Measurements from ENCODE around the gene BASP1.
"Not testable (repeated sequence)": the region's sequence is repeated elsewhere in the genome, so short reads cannot be mapped to it uniquely, and the experiment has no call there.

The BASP1 gene

DNA sequence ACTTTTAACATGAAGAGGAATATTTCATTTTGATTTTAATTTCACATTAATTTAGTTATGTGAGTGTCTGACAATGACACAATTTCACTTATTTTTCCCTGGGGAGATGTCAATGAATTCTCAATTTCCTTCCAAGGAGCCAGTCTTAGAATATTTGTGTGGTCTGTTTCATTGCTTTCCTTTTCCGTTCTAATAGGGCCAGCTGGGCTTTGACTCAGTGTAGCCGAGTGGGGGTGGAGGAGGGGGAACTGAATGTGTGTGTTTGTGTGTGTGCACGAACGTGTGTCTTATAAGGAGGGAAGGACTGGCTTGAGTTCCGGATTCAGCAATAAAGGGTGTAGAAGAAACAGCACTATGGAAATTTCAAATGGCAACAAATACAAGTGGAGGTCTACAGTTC is 100.0 kb downstream of the BASP1 start:
- Mint-ChIP-seq H3K36me3 (ENCODE audit: low read depth) (no peaks in the 10 kb centered on the region), H3K4me3 (no peak overlapping the region), H3K27me3 (ENCODE audit: low read depth, poor library complexity) (peaks cover 2% of the 10 kb centered on the region), H3K9me3 (peaks cover 5% of the 10 kb centered on the region), H3K4me1 (peaks cover 43% of the 10 kb centered on the region), H3K27ac (no peak overlapping the region)
- no peak for TF ChIP-seq CTCF (IDR thresholded peaks at IDR 0.05)
- no peak for DNase-seq

- not testable (repeated sequence) for DNase-seq; H3K4me3 Mint-ChIP-seq; H3K9me3 Mint-ChIP-seq; H3K36me3 Mint-ChIP-seq (ENCODE audit: low read depth); H3K27ac Mint-ChIP-seq; H3K27me3 Mint-ChIP-seq (ENCODE audit: low read depth, poor library complexity)
- H3K4me1 Mint-ChIP-seq: peaks cover 43% of the 10 kb centered on the region
Observed at GRCh38 chr5:17319095-17319494, 101.7 kb downstream of the BASP1 start.

GRCh38 chr5:17325770-17326599 is 108.6 kb downstream of the BASP1 start:
- no peaks in the 10 kb centered on the region for H3K27me3 Mint-ChIP-seq (ENCODE audit: low read depth, poor library complexity)
- no peak for TF ChIP-seq CTCF (IDR thresholded peaks at IDR 0.05)
- H3K4me1 Mint-ChIP-seq: peaks cover 15% of the 10 kb centered on the region
- H3K9me3 Mint-ChIP-seq: peaks cover 9% of the 10 kb centered on the region
- no peak overlapping the region for H3K4me3 Mint-ChIP-seq
- no peak for DNase-seq
- H3K27ac Mint-ChIP-seq: no peak overlapping the region
- no peaks in the 10 kb centered on the region for H3K36me3 Mint-ChIP-seq (ENCODE audit: low read depth)

All from nephron progenitor cell (in vitro differentiated cells).